PFSK-1 (cell line): ENCODE measurements around the gene KLF13.

Experiments
- FOXP2 ChIP-seq: optimal IDR thresholded peaks from 2 replicates; pipeline ENCODE3; 2011; ENCODE audit warnings: borderline replicate concordance, control low read depth, inconsistent platforms; ENCODE audit not compliant: insufficient read depth; ENCODE audit errors: extremely low read length, extremely low read depth
- POLR2AphosphoS5 ChIP-seq: IDR thresholded peaks from 2 replicates; pipeline ENCODE4 v1.6.1; 2012; ENCODE audit warnings: low read depth, mild to moderate bottlenecking, control low read depth, low read length, moderate library complexity
- SIN3A ChIP-seq: IDR thresholded peaks from 2 replicates; pipeline ENCODE4 v1.6.1; 2012; ENCODE audit warnings: mild to moderate bottlenecking, low read length, moderate library complexity, borderline replicate concordance; ENCODE audit not compliant: insufficient read depth
- TAF1 ChIP-seq: IDR thresholded peaks from 2 replicates; pipeline ENCODE4 v1.6.1; 2012; ENCODE audit warnings: low read length, control low read depth, borderline replicate concordance; ENCODE audit not compliant: insufficient read depth
- TF ChIP-seq, protein P1 (sequence below), 2 experiments: IDR thresholded peaks; 2 replicates each; pipeline versions ENCODE4 v1.6.1 to v1.8.0; 2011 to 2012; ENCODE audit warnings: low read depth in 2 of 2, low read length in 2 of 2, control low read depth in 1 of 2, inconsistent platforms in 1 of 2, mild to moderate bottlenecking in 1 of 2, moderate library complexity in 1 of 2; ENCODE audit not compliant: insufficient read depth in 1 of 2

KLF13 gene

DNA sequence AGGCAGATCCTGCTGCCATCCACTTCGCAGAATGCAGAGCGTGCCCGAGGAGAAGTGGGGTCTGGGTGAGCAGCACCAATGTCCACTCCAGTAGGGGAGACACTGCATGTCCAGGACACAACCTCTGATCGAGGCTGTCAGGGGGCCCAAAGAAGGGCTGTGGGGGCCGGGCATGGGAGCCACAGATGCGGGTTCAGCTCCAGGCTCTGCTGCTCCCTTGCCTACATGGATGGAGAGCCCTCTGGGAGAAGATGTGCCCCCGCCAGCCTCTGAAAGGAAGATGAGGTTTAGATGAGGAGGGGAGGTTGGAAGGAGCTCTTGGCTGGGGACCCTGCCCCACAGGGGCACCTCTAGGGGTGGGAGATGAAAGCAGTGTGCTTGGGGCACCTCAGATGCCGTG is 75.4 kb downstream of the KLF13 start:
- TF ChIP-seq TAF1: no peak
- TF ChIP-seq POLR2AphosphoS5: no peak
- no peak for TF ChIP-seq FOXP2
- no peak for TF ChIP-seq SIN3A
- TF ChIP-seq, protein P1, sequence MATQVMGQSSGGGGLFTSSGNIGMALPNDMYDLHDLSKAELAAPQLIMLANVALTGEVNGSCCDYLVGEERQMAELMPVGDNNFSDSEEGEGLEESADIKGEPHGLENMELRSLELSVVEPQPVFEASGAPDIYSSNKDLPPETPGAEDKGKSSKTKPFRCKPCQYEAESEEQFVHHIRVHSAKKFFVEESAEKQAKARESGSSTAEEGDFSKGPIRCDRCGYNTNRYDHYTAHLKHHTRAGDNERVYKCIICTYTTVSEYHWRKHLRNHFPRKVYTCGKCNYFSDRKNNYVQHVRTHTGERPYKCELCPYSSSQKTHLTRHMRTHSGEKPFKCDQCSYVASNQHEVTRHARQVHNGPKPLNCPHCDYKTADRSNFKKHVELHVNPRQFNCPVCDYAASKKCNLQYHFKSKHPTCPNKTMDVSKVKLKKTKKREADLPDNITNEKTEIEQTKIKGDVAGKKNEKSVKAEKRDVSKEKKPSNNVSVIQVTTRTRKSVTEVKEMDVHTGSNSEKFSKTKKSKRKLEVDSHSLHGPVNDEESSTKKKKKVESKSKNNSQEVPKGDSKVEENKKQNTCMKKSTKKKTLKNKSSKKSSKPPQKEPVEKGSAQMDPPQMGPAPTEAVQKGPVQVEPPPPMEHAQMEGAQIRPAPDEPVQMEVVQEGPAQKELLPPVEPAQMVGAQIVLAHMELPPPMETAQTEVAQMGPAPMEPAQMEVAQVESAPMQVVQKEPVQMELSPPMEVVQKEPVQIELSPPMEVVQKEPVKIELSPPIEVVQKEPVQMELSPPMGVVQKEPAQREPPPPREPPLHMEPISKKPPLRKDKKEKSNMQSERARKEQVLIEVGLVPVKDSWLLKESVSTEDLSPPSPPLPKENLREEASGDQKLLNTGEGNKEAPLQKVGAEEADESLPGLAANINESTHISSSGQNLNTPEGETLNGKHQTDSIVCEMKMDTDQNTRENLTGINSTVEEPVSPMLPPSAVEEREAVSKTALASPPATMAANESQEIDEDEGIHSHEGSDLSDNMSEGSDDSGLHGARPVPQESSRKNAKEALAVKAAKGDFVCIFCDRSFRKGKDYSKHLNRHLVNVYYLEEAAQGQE (IDR thresholded peaks at IDR 0.05; ENCODE audit: insufficient read depth in 1 of 2, low read depth in 2 of 2, low read length in 2 of 2): no peak

DNA sequence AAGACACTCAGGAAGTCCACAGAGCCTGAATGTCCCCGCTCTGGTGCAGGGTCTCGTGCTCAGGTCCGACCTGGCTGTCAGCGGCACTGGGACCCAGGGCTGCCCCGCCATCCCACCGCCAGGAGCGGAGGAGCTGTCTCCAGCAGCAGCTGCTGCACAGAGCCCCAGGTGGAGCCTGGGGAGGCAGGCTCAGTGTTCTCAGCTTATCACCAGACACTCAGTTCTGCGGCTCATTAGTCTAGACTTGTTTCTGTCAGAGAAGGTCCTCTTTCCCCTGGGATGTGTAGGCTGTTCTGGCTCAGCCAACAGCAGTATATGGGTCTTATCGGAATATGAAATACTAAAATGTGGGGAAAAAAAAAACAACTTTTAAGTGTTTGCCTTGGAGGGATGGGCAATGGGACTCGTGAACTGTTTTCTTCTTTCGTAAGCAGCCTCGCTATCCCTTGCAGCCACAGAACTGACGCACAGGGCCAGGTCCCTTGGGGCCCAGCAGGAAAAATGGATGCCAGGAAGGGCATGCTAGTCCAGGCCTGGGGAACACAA is 75.9 kb downstream of the KLF13 start:
- no peak for TF ChIP-seq TAF1
- no peak for TF ChIP-seq SIN3A
- no peak for TF ChIP-seq POLR2AphosphoS5
- TF ChIP-seq FOXP2: no peak
- TF ChIP-seq, protein P1 (IDR thresholded peaks at IDR 0.05; ENCODE audit: insufficient read depth in 1 of 2, low read depth in 2 of 2, low read length in 2 of 2): no peak

DNA sequence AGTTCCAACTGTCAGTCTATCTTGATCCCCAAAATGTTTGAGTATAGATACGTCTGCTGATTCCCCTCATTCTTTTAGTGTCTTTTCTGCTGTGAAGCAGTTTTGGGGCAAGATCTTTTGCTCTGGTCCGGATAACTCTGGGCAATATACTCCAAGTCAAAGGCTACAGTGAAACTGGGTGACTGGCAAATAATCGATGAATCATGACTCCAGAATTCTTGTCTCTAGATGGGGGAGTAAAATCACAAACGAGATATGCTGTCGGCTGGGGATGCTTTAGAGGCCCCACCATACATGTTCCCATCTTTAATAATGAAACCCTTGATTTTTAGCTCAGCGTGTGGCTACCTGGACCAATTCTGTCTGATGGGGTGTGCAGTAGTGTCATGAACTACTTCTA is 76.5 kb downstream of the KLF13 start:
- TF ChIP-seq TAF1 (no peak), POLR2AphosphoS5 (no peak)
- TF ChIP-seq, protein P1 (IDR thresholded peaks at IDR 0.05; ENCODE audit: insufficient read depth in 1 of 2, low read depth in 2 of 2, low read length in 2 of 2): no peak

DNA sequence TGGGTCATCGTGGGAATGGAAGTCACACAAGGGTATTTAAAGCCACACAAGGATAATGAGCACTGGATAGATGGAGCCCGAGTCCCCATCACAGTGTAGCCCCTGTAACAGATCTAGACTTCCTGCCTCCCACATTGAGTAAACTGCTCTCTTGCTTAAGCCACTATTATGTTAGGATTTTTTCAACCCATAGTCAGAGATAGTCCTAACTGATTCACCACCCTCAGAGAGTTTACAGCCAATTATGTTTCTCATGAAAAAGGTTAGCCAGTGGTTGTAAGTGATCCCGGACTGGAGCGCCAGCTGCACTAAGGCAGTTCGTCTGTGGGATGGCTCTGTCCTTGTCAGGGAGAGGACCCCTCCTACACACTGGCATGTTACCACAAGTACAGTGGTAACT is 77.0 kb downstream of the KLF13 start:
- TF ChIP-seq FOXP2: no peak
- TF ChIP-seq, protein P1 (IDR thresholded peaks at IDR 0.05; ENCODE audit: insufficient read depth in 1 of 2, low read depth in 2 of 2, low read length in 2 of 2): no peak
- TF ChIP-seq TAF1: no peak
- TF ChIP-seq SIN3A: no peak
- no peak for TF ChIP-seq POLR2AphosphoS5

DNA sequence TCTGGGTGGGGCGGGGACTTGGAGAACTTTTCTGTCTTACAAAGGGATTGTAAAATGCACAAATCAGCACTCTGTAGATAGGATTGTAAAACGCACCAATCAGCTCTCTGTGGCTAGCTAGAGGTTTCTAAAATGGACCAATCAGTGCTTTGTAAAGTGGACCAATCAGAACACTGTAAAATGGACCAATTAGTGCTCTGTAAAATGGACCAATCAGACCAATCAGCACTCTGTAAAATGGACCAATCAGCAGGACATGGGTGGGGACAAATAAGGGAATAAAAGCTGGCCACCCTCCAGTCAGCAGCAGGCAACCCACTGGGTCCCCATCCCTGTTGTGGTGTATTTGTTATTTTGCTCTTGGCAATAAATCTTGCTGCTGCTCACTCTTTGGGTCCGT is 77.7 kb downstream of the KLF13 start:
- TF ChIP-seq POLR2AphosphoS5 (no peak), SIN3A (no peak), FOXP2 (no peak)
- TF ChIP-seq, protein P1 (IDR thresholded peaks at IDR 0.05; ENCODE audit: insufficient read depth in 1 of 2, low read depth in 2 of 2, low read length in 2 of 2): no peak
